OCI-M1 (cell line): ENCODE measurements around the gene RFX2.
"Not testable (repeated sequence)": the region's sequence is repeated elsewhere in the genome, so short reads cannot be mapped to it uniquely, and the experiment has no call there.

ENCODE experiments used
- DNase-seq: peaks from one replicate; lab custom pipeline; 2025; lab: John Stamatoyannopoulos, UW

Gene RFX2

GRCh38 chr19:6110360-6110977, at the start of gene RFX2:
Gene RFX2 (minus strand): TSS chr19:6110500. CDS start chr19:6047496, 63,004 bp downstream.
- peak; percentile 98 for DNase-seq

DNA sequence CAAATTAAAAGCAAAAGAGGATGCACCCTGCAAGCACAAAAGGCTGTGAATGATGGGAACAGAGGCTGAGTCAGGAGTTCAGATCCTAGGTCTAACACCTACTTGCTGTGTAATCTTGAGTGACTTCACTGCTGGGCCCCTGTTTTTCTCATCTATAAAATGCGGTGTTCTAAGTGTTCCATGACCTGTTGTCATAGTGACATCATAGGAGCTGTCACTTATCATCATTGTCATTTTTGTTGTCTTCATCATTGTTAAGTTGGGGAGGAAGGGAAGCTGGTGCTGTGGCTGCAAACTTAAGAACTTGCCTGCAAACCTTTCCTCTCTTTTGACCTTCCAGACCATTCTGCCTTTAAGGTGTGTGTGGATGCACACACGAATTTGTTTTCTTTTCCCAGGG, 45.7 kb upstream of the RFX2 start:
- DNase-seq = no peak

- no peak for DNase-seq
These were observed 40.0 kb upstream of the RFX2 start for GRCh38 chr19:6150289-6150688.

DNA sequence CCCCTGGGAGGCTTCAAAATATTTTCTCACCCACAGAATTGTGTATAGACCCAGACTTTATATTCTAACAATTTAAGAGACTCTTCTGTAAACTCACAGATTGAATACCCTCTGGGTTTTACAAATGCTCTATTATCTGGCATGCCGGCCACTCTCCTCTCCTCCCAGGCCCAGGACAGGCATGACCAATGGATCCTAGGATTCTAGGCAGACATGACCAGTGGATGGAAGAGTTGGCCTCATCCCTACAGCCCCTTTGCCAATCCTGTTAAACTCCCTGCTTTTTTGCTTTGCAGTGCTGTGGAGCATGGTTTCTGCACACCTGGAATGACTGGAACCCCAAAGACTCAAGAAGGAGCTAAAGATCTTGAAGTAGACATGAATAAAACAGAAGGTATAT, 30.9 kb upstream of the RFX2 start:
- DNase-seq = no peak

GRCh38 chr19:6138511-6138910, 28.2 kb upstream of the RFX2 start:
- no peak for DNase-seq

DNA sequence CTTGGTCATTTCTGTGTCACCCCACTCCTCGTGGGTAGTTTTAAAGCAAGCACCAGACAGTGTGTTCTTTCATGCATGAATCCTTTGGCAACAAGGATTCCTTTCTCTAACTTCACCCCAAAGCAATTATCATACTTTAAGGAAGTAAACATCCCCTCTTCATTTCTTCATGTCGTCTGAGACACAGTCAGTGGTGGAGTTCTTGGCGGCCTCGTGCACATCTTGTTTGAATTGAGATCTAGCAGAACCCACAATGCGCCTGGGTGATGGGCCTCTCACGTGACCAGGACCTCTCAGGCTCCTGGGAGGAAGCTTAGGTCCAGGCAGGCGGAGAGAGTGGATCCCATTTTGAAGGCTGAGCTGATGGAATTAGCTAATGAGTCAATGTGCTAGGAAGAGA, 27.8 kb upstream of the RFX2 start:
- no peak for DNase-seq

DNA sequence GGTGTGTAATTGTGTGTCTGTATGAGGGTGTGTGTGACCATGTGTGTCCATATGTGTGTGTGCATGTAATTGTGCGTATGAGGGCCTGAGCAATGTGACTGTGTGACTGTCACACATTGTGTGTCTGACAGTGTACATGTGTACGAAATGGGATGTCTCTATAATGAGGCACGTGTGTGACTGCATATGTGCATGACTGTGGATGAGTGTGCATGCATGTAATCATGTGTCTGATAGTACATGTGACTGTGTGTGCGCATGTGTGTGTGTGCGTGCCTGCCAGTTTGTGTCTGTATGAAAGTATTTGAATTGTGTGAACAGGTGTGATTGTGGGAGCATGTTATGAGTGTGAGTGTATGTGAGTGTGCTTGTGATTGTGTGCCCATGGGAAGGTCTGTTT, 22.9 kb upstream of the RFX2 start:
- DNase-seq = no peak

- no peak for DNase-seq
These were observed 22.2 kb upstream of the RFX2 start for GRCh38 chr19:6132482-6132881.

DNA sequence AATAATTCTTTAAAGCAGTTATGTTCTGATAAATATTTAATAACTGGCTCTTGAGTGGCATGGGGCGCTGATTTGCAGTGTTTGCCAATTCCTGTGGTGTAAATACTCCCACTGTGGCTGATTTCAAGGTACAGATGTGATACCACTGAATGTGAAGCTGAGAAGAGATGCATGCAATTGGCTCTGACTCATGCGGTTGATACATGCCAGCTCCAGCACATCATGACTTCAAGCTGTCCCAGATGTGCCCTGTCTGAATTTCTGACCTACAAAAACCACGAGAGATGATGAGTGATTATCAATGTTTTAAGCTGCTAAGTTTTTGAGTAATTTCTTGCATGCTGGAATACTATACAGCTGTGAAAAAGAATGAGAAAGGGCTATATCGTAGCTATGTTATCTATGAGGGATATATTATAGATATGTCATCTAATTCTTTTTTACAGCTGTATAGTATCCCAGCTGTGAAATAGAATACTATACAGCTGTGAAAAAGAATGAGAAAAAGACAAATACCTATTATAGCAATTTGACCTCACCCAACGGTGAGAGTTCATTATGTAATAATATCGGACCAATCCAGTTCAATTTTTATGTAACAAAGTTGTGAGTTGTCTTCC, 17.5 kb upstream of the RFX2 start:
- no peak for DNase-seq

GRCh38 chr19:6126335-6126974, 16.2 kb upstream of the RFX2 start:
- DNase-seq = peak; percentile 77

- DNase-seq = peak; percentile 72
These were observed 15.3 kb upstream of the RFX2 start for GRCh38 chr19:6125571-6125989.

- DNase-seq = no peak
These were observed 8.7 kb upstream of the RFX2 start for GRCh38 chr19:6119031-6119430.

- no peak for DNase-seq
These were observed 7.7 kb upstream of the RFX2 start for GRCh38 chr19:6118043-6118442.

GRCh38 chr19:6117534-6117933, 7.2 kb upstream of the RFX2 start:
- DNase-seq = no peak

DNA sequence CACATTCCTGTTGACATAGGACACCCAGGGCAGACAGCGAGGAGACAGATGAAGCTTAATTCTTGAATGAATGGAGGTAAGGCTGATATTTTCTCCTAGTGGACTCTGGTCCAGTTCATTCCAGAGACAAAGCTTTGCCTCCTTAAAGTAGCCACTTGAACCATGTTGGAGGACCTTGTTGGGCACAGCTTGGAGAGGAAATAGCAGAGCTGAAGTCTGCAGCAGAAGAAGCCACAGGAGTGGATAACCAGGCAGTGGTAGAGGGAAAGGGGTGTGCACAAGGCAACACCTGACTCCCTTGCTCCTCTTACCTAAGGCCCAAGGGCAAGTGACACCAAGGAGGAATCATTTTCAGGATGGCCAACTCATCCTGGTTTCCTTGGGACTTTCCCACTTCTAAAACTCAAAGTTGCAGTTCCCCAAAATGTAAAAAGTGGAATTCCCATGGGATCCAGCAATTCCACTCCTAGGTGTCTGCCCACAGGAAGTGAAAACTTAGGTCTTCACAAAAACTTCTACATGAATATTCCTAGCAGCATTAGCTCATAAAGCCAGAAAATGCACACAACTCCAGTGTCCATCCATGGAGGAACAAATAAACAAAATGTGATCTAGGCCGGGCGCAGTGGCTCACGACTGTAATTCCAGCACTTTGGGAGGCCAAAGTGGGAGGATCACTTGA, 6.6 kb upstream of the RFX2 start:
- DNase-seq = no peak

DNA sequence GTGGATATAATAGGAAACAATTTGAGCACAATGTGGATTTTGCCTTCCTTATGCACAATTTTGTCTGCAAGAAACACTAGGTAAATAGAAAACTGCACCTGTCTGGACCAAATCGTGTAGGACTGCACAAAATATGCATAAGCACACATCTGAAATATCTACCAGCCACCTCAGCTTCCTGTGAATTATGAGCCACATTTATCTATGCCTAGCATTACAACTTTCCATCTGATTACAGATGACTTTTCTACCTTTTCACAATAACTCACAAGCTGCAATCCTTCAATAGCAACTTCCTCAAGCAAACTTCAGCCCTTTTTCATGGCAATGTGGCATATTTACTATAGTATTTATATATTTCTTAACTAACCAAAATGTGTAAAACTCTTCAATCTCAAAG, 5.7 kb upstream of the RFX2 start:
- no peak for DNase-seq

GRCh38 chr19:6113616-6114188, 3.4 kb upstream of the RFX2 start:
- no peak for DNase-seq

- no peak for DNase-seq
These were observed 353 bp downstream of the RFX2 start for GRCh38 chr19:6109947-6110346.

GRCh38 chr19:6108721-6109633, 1.3 kb downstream of the RFX2 start:
- DNase-seq = no peak

DNA sequence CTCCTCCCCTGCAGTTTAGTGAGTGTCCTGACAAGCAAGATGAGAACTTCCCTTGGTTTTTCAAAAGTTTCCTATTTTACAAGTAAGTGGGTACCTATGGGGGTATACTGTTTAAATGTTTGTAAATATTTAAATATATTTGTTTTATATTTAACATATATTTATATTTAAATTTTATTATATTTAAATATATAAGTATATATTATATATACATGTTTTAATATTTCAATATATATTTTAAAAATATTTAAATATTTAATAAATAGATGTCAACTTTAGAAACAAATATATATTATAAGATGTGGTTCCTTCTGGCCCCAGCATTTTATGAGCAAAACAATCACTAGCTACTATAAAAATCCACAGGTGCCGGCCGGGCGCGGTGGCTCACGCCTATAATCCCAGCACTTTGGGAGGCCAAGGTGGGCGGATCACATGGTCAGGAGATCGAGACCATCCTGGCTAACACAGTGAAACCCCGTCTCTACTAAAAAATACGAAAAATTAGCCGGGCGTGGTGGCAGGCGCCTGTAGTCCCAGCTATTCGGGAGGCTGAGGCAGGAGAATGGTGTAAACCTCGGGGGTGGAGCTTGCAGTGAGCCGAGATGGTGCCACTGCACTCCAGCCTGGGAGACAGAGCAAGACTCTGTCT, 3.5 kb downstream of the RFX2 start:
- not testable (repeated sequence) for DNase-seq

- no peak for DNase-seq
These were observed 4.9 kb downstream of the RFX2 start for GRCh38 chr19:6105444-6105843.
